OCI-LY7 (cell line): Measurements from ENCODE around the gene SMO. TPM values are rescaled to one million over a fixed set of nuclear protein-coding genes. Genes with fewer than 3 reads are reported as not detected.

Experiments used
- BruUV-seq: library from RNA; stranded (reverse); fragments of 400-500 nt; replicated peaks from 2 replicates; lab custom pipeline; 2021; lab: Mats Ljungman, UMichigan
- CTCF ChIA-PET: fragments of 300-600 bp; sonication (Branson Sonifier 250); formaldehyde crosslinking; loops from one replicate; lab custom pipeline; 2022; ENCODE audit warnings: antibody characterized with exemption; ENCODE audit not compliant: unreplicated experiment; lab: Charles Lee
- POLR2A ChIA-PET: fragments of 300-600 bp; sonication (Branson Sonifier 250); formaldehyde crosslinking; loops from one replicate; lab custom pipeline; 2022; ENCODE audit warnings: antibody characterized with exemption; lab: Charles Lee
- DNase-seq: peaks from one replicate; pipeline ENCODE4 v3.0.0-alpha.2; 2015; ENCODE audit warnings: low spot score
- H2AFZ ChIP-seq: fragments of 200-600 bp; sonication (generic), shearing (Covaris generic); 2 replicates; pipeline ENCODE4 v1.6.1; 2014; ENCODE audit warnings: mild to moderate bottlenecking, antibody characterized with exemption, low read length, moderate library complexity
- H3K27ac ChIP-seq: fragments of 200-600 bp; sonication (generic); 2 replicates; pipeline ENCODE4 v1.5.1; 2014; ENCODE audit warnings: mixed run types, low read depth, mild to moderate bottlenecking, moderate library complexity, low read length, inconsistent platforms; ENCODE audit not compliant: poor library complexity, severe bottlenecking
- H3K36me3 ChIP-seq: fragments of 200-600 bp; sonication (generic); 2 replicates; pipeline ENCODE4 v1.6.1; 2014; ENCODE audit warnings: mild to moderate bottlenecking, antibody characterized with exemption, low read length, moderate library complexity, mixed read lengths; ENCODE audit not compliant: insufficient read depth
- H3K4me1 ChIP-seq: fragments of 200-600 bp; sonication (generic); 2 replicates; pipeline ENCODE4 v1.5.1; 2014; ENCODE audit warnings: mild to moderate bottlenecking, low read length; ENCODE audit not compliant: insufficient read depth, poor library complexity, severe bottlenecking
- H3K4me2 ChIP-seq: fragments of 200-600 bp; sonication (generic); 2 replicates; pipeline ENCODE4 v1.6.1; 2014; ENCODE audit warnings: mild to moderate bottlenecking, low read length
- H3K4me3 ChIP-seq: fragments of 200-600 bp; sonication (generic); 2 replicates; pipeline ENCODE4 v1.5.1; 2014; ENCODE audit warnings: mild to moderate bottlenecking, low read depth, low read length; ENCODE audit not compliant: poor library complexity, severe bottlenecking
- H3K79me2 ChIP-seq: fragments of 200-600 bp; sonication (generic); 2 replicates; pipeline ENCODE4 v1.6.1; 2016; ENCODE audit warnings: low read depth, mild to moderate bottlenecking, low read length, moderate library complexity, mixed read lengths; ENCODE audit not compliant: insufficient read depth
- H3K9me2 ChIP-seq: fragments of 200-600 bp; sonication (generic); 2 replicates; pipeline ENCODE4 v1.6.1; 2016; ENCODE audit warnings: mild to moderate bottlenecking, low read length, mixed read lengths; ENCODE audit not compliant: insufficient read depth
- H3K9me3 ChIP-seq: fragments of 200-600 bp; sonication (generic); 2 replicates; pipeline ENCODE4 v1.6.1; 2014; ENCODE audit warnings: mild to moderate bottlenecking, mixed run types, low read length, mixed read lengths
- H4K20me1 ChIP-seq: fragments of 200-600 bp; sonication (generic); 2 replicates; pipeline ENCODE4 v1.6.1; 2014; ENCODE audit warnings: mild to moderate bottlenecking, antibody characterized with exemption, low read length, moderate library complexity, mixed read lengths; ENCODE audit not compliant: insufficient read depth
- CTCF ChIP-seq: fragments of 200-600 bp; sonication (generic); conservative IDR thresholded peaks from 2 replicates; pipeline ENCODE4 v1.5.1; 2014; ENCODE audit warnings: mild to moderate bottlenecking, antibody characterized with exemption, low read length, moderate library complexity, mixed read lengths
- EZH2phosphoT487 ChIP-seq: fragments of 200-600 bp; sonication (generic); IDR thresholded peaks from 2 replicates; pipeline ENCODE4 v1.6.1; 2018; ENCODE audit warnings: low read depth, borderline replicate concordance, mild to moderate bottlenecking, mixed run types, antibody characterized with exemption, low read length, moderate library complexity, mixed read lengths
- intact Hi-C: fragments of 100-400 bp; cut with micrococcal nuclease; formaldehyde crosslinking; loops from one replicate; pipeline ENCODE4 v1.10.0; 2022; ENCODE audit not compliant: unreplicated experiment
- total RNA-seq, 2 experiments: library from RNA; depleted of rRNA in 1 of 2; stranded (reverse); fragments of >200 nt in 1 of 2; shearing (Covaris generic) in 1 of 2; gene quantifications; 2 replicates each; pipeline ENCODE4 v1.2.3, GENCODE V29; 2014 to 2022

The SMO gene
- total RNA-seq, 2 experiments from 2014 or later: 0.17 to 0.25 TPM

- no peaks in the 10 kb centered on the region for H4K20me1 ChIP-seq
- no TSS peak for BruUV-seq
- no peaks in the 10 kb centered on the region for H3K9me3 ChIP-seq
- no peak overlapping the region for H3K4me3 ChIP-seq
- ChIA-PET CTCF (no interaction called here), POLR2A (interaction anchor here (0.7 to 1.3 kb wide), 2 partner anchors 9 kb away, joined by 3 to 4 read pairs; no protein-coding TSS in a partner anchor)
- TF ChIP-seq CTCF (no peak), EZH2phosphoT487 (no peak)
- peaks cover 3% of the 10 kb centered on the region; the same call in 1 of the 2 replicates for H3K9me2 ChIP-seq
- H3K4me2 ChIP-seq: no peak overlapping the region
- H2AFZ ChIP-seq: no peak overlapping the region
- no peaks in the 10 kb centered on the region for H3K36me3 ChIP-seq
- H3K79me2 ChIP-seq: no peaks in the 10 kb centered on the region
- no peak overlapping the region for H3K27ac ChIP-seq
- intact Hi-C loops: no loop called here
- no peak for DNase-seq
- peaks cover 7% of the 10 kb centered on the region for H3K4me1 ChIP-seq
Observed at GRCh38 chr7:129255800-129256199, 67.4 kb downstream of the SMO start.

GRCh38 chr7:129256221-129256620, 67.8 kb downstream of the SMO start:
- TF ChIP-seq EZH2phosphoT487: no peak
- no peak for TF ChIP-seq CTCF
- Histone ChIP-seq H3K9me2 (peaks cover 3% of the 10 kb centered on the region; the same call in 1 of the 2 replicates), H3K79me2 (no peaks in the 10 kb centered on the region), H3K9me3 (no peaks in the 10 kb centered on the region), H3K36me3 (no peaks in the 10 kb centered on the region), H3K4me3 (no peak overlapping the region), H3K27ac (no peak overlapping the region), H4K20me1 (no peaks in the 10 kb centered on the region), H2AFZ (no peak overlapping the region), H3K4me2 (no peak overlapping the region), H3K4me1 (peaks cover 7% of the 10 kb centered on the region)
- CTCF ChIA-PET: no interaction called here
- no TSS peak for BruUV-seq
- no peak for DNase-seq
- POLR2A ChIA-PET: interaction anchor here (0.6 to 0.7 kb wide), 2 partner anchors 10 to 239 kb away, joined by 3 read pairs; no protein-coding TSS in a partner anchor
- intact Hi-C loops: no loop called here

- Histone ChIP-seq H3K36me3 (no peaks in the 10 kb centered on the region), H3K4me3 (no peak overlapping the region), H2AFZ (no peak overlapping the region), H3K9me2 (peaks cover 3% of the 10 kb centered on the region; the same call in 1 of the 2 replicates), H3K4me2 (no peak overlapping the region), H3K4me1 (peaks cover 7% of the 10 kb centered on the region), H3K79me2 (no peaks in the 10 kb centered on the region), H4K20me1 (no peaks in the 10 kb centered on the region), H3K9me3 (no peaks in the 10 kb centered on the region), H3K27ac (no peak overlapping the region)
- ChIA-PET POLR2A (no interaction called here), CTCF (no interaction called here)
- DNase-seq: no peak
- no peak for TF ChIP-seq EZH2phosphoT487
- TF ChIP-seq CTCF: no peak
- BruUV-seq: no TSS peak
- intact Hi-C loops: no loop called here
Observed at GRCh38 chr7:129257168-129257567, 68.7 kb downstream of the SMO start.
